NCI-H2171 treated with DMSO at 0.1 percent for 48 hours (cell line): ENCODE measurements around the gene LRRTM4.

ENCODE experiments used
- DNase-seq: peaks from one replicate; lab custom pipeline; 2025; lab: John Stamatoyannopoulos, UW

Gene LRRTM4

GRCh38 chr2:77314721-77315120 is 207.5 kb downstream of the LRRTM4 start:
- no peak for DNase-seq

- DNase-seq: peak; percentile 39
Measured at GRCh38 chr2:77310416-77310815, 211.8 kb downstream of the LRRTM4 start.

- no peak for DNase-seq
Measured at GRCh38 chr2:77309725-77310124, 212.5 kb downstream of the LRRTM4 start.

GRCh38 chr2:77301441-77301840 is 220.7 kb downstream of the LRRTM4 start:
- DNase-seq: no peak

- no peak for DNase-seq
Measured at GRCh38 chr2:77296791-77297190, 225.4 kb downstream of the LRRTM4 start.

- DNase-seq: no peak
Measured at GRCh38 chr2:77294474-77294873, 227.7 kb downstream of the LRRTM4 start.

GRCh38 chr2:77284353-77284752 is 237.8 kb downstream of the LRRTM4 start:
- no peak for DNase-seq

- no peak for DNase-seq
Measured at GRCh38 chr2:77271262-77271661, 250.9 kb downstream of the LRRTM4 start.

GRCh38 chr2:77270433-77270832 is 251.7 kb downstream of the LRRTM4 start:
- DNase-seq: no peak

GRCh38 chr2:77268626-77269025 is 253.6 kb downstream of the LRRTM4 start:
- no peak for DNase-seq

GRCh38 chr2:77232909-77233425 is 289.2 kb downstream of the LRRTM4 start:
- DNase-seq: no peak

- peak; percentile 39 for DNase-seq
Measured at GRCh38 chr2:77228391-77228790, 293.8 kb downstream of the LRRTM4 start.

- DNase-seq: no peak
Measured at GRCh38 chr2:77210725-77211124, 311.5 kb downstream of the LRRTM4 start.

GRCh38 chr2:77207331-77207730 is 314.8 kb downstream of the LRRTM4 start:
- no peak for DNase-seq

GRCh38 chr2:77201755-77202154 is 320.4 kb downstream of the LRRTM4 start:
- no peak for DNase-seq

- no peak for DNase-seq
Measured at GRCh38 chr2:77199411-77199810, 322.8 kb downstream of the LRRTM4 start.

GRCh38 chr2:77193858-77194448 is 328.2 kb downstream of the LRRTM4 start:
- no peak for DNase-seq

- no peak for DNase-seq
Measured at GRCh38 chr2:77192811-77193289, 329.3 kb downstream of the LRRTM4 start.

- DNase-seq: no peak
Measured at GRCh38 chr2:77191665-77192064, 330.5 kb downstream of the LRRTM4 start.

GRCh38 chr2:77190721-77191346 is 331.3 kb downstream of the LRRTM4 start:
- DNase-seq: no peak

- DNase-seq: no peak
Measured at GRCh38 chr2:77185052-77185451, 337.1 kb downstream of the LRRTM4 start.

GRCh38 chr2:77179297-77179696 is 342.9 kb downstream of the LRRTM4 start:
- no peak for DNase-seq

- DNase-seq: peak; percentile 9
Measured at GRCh38 chr2:77175266-77175780, 346.9 kb downstream of the LRRTM4 start.
